Mesenchymal stem cell (in vitro differentiated cells and primary cell): ENCODE data around the gene SRI.

Experiments used
- DNase-seq: peaks from one replicate; pipeline ENCODE4 v3.0.0-alpha.2; 2013
- H2AFZ ChIP-seq: one replicate; pipeline ENCODE4 v1.6.1; 2013; ENCODE audit warnings: low read depth, mild to moderate bottlenecking, control low read depth, inconsistent platforms, low read length, moderate library complexity
- H2AK5ac ChIP-seq: 2 replicates; pipeline ENCODE4 v1.6.1; 2013; ENCODE audit warnings: low read length, moderate library complexity, mild to moderate bottlenecking, inconsistent platforms; ENCODE audit not compliant: severe bottlenecking
- H2BK120ac ChIP-seq: one replicate; pipeline ENCODE4 v1.6.1; 2013; ENCODE audit warnings: low read depth, mild to moderate bottlenecking, inconsistent platforms, low read length, moderate library complexity
- H2BK12ac ChIP-seq, 2 experiments: one replicate each; pipeline ENCODE4 v1.6.1; 2013; ENCODE audit warnings: inconsistent platforms in 2 of 2, low read length in 2 of 2, mild to moderate bottlenecking in 2 of 2, moderate library complexity in 2 of 2, control low read depth in 1 of 2
- H2BK15ac ChIP-seq: one replicate; pipeline ENCODE4 v1.6.1; 2013; ENCODE audit warnings: mild to moderate bottlenecking, low read depth, inconsistent platforms; ENCODE audit not compliant: poor library complexity, severe bottlenecking
- H2BK5ac ChIP-seq: 2 replicates; pipeline ENCODE4 v1.6.1; 2013; ENCODE audit warnings: low read depth, mild to moderate bottlenecking, low read length, control low read depth, inconsistent platforms; ENCODE audit not compliant: poor library complexity, severe bottlenecking
- H3K14ac ChIP-seq, 2 experiments: one replicate each; pipeline ENCODE4 v1.6.1; 2013; ENCODE audit warnings: inconsistent platforms in 2 of 2, low read length in 2 of 2, control low read depth in 1 of 2, mild to moderate bottlenecking in 1 of 2, moderate library complexity in 1 of 2
- H3K18ac ChIP-seq, 2 experiments: one replicate each; pipeline ENCODE4 v1.6.1; 2013; ENCODE audit warnings: inconsistent platforms in 2 of 2, low read length in 2 of 2, control low read depth in 1 of 2, low read depth in 1 of 2, mild to moderate bottlenecking in 1 of 2
- H3K23ac ChIP-seq, 2 experiments: one replicate each; pipeline ENCODE4 v1.6.1; 2013; ENCODE audit warnings: inconsistent platforms in 2 of 2, low read length in 2 of 2, mild to moderate bottlenecking in 2 of 2, moderate library complexity in 2 of 2, control low read depth in 1 of 2
- H3K27ac ChIP-seq: 2 replicates; pipeline ENCODE4 v1.5.1; 2013; ENCODE audit warnings: mild to moderate bottlenecking, moderate library complexity, low read length, control low read depth, inconsistent platforms; ENCODE audit not compliant: poor library complexity, severe bottlenecking
- H3K27me3 ChIP-seq, 2 experiments: 2 replicates each; pipeline versions ENCODE4 v1.6.1 to v1.7.0; 2013; ENCODE audit warnings: low read length in 2 of 2, mild to moderate bottlenecking in 2 of 2, moderate library complexity in 2 of 2, control low read depth in 1 of 2, inconsistent platforms in 1 of 2; ENCODE audit not compliant: control insufficient read depth in 1 of 2, insufficient read depth in 1 of 2
- H3K36me3 ChIP-seq, 2 experiments: 2 replicates each; pipeline versions ENCODE4 v1.6.1 to v1.7.0; 2013; ENCODE audit warnings: low read length in 2 of 2, control low read depth in 1 of 2, inconsistent platforms in 1 of 2, low read depth in 1 of 2, mild to moderate bottlenecking in 1 of 2; ENCODE audit not compliant: insufficient read depth in 2 of 2, control insufficient read depth in 1 of 2
- H3K4ac ChIP-seq, 2 experiments: one replicate each; pipeline ENCODE4 v1.6.1; 2013; ENCODE audit warnings: inconsistent platforms in 2 of 2, low read length in 2 of 2, mild to moderate bottlenecking in 2 of 2, moderate library complexity in 2 of 2, control low read depth in 1 of 2, low read depth in 1 of 2
- H3K4me1 ChIP-seq: 2 replicates; pipeline ENCODE4 v1.6.1; 2013; ENCODE audit warnings: low read depth, low read length, control low read depth; ENCODE audit not compliant: control insufficient read depth, insufficient read depth
- H3K4me2 ChIP-seq: 2 replicates; pipeline ENCODE4 v1.6.1; 2013; ENCODE audit warnings: low read length, mild to moderate bottlenecking, inconsistent platforms; ENCODE audit not compliant: poor library complexity, severe bottlenecking
- H3K4me3 ChIP-seq, 2 experiments: 2 replicates each; pipeline versions ENCODE4 v1.5.1 to v1.7.0; 2013; ENCODE audit warnings: low read length in 2 of 2, mild to moderate bottlenecking in 2 of 2, control low read depth in 1 of 2, low read depth in 1 of 2; ENCODE audit not compliant: insufficient read depth in 1 of 2
- H3K79me1 ChIP-seq: replicated peaks from 2 replicates; pipeline ENCODE4 v1.6.1; 2013; ENCODE audit warnings: mild to moderate bottlenecking, control low read depth, low read length, inconsistent platforms; ENCODE audit not compliant: poor library complexity, severe bottlenecking
- H3K9ac ChIP-seq: 2 replicates; pipeline ENCODE4 v1.7.0; 2013; ENCODE audit warnings: mild to moderate bottlenecking, low read length, moderate library complexity
- H3K9me3 ChIP-seq: 2 replicates; pipeline ENCODE4 v1.7.0; 2013; ENCODE audit warnings: mild to moderate bottlenecking, low read length; ENCODE audit not compliant: control insufficient read depth
- H4K8ac ChIP-seq: one replicate; pipeline ENCODE4 v1.6.1; 2013; ENCODE audit warnings: inconsistent platforms, mild to moderate bottlenecking, low read length, moderate library complexity
- H4K91ac ChIP-seq: one replicate; pipeline ENCODE4 v1.6.1; 2013; ENCODE audit warnings: mild to moderate bottlenecking, low read length, inconsistent platforms
- WGBS: methylation state at CpG from one replicate; pipeline ENCODE4 v1.1.7; 2013; ENCODE audit warnings: mixed read lengths; 5-methylcytosine and 5-hydroxymethylcytosine counted together

The SRI gene

DNA sequence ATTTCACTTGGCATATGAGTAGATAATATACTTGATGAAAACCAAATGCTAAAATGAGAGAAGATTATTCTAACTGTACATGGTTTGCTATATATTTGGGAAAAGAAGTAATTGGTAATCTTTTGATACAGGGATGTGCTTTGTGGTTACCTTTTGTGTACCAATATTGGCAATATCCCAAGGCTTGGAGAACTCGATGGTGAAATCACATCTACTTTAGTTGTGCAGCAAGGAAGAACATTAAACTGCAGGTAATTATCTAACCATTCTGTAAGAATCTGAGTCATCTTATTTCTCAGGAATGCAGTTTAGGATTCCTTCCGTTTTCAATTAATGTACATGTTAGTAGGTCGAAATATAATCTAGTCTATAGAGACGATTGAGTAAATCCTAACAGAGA lies 64.1 kb downstream of the SRI start:
- Histone ChIP-seq H2BK15ac (no peak overlapping the region), H2AFZ (no peak overlapping the region), H3K4me2 (no peak overlapping the region), H3K14ac (no peak overlapping the region), H3K9ac (no peak overlapping the region), H4K8ac (no peak overlapping the region), H3K18ac (no peak overlapping the region), H3K27ac (no peak overlapping the region), H3K79me1 (no peaks in the 10 kb centered on the region), H3K4me3 (no peak overlapping the region), H3K9me3 (peaks cover 19% of the 10 kb centered on the region), H3K36me3 (no peaks in the 10 kb centered on the region), H2BK120ac (no peak overlapping the region), H4K91ac (no peak overlapping the region), H3K23ac (no peak overlapping the region), H2AK5ac (no peak overlapping the region), H3K27me3 (no peaks in the 10 kb centered on the region), H3K4ac (no peak overlapping the region), H2BK12ac (no peak overlapping the region), H2BK5ac (no peak overlapping the region), H3K4me1 (no peaks in the 10 kb centered on the region)
- 98% methylated on average over 3 of the region's 4 CpGs for WGBS
- DNase-seq: no peak
